HEK293T (cell line): ENCODE results near the gene VCX.

Experiments used
- BHLHE40 ChIP-seq: fragments of 450-650 bp; IDR thresholded peaks from 2 replicates; pipeline ENCODE4 v1.6.1; 2016; ENCODE audit warnings: mild to moderate bottlenecking, moderate library complexity, borderline replicate concordance
- CTBP1 ChIP-seq: fragments of 450-650 bp; IDR thresholded peaks from 2 replicates; pipeline ENCODE4 v1.6.1; 2016; ENCODE audit warnings: borderline replicate concordance
- FOXA1 ChIP-seq: fragments of 450-650 bp; IDR thresholded peaks from 2 replicates; pipeline ENCODE4 v1.6.1; 2016; ENCODE audit warnings: mild to moderate bottlenecking
- FOXM1 ChIP-seq: fragments of 450-650 bp; IDR thresholded peaks from 2 replicates; pipeline ENCODE4 v1.6.1; 2017; ENCODE audit warnings: mild to moderate bottlenecking, borderline replicate concordance
- HDGF ChIP-seq: fragments of 450-650 bp; IDR thresholded peaks from 2 replicates; pipeline ENCODE4 v1.6.1; 2017; ENCODE audit warnings: antibody characterized with exemption, borderline replicate concordance
- LEF1 ChIP-seq: fragments of 450-650 bp; IDR thresholded peaks from 2 replicates; pipeline ENCODE4 v1.6.1; 2017; ENCODE audit warnings: mild to moderate bottlenecking, borderline replicate concordance
- NFRKB ChIP-seq: fragments of 450-650 bp; IDR thresholded peaks from 2 replicates; pipeline ENCODE4 v1.6.1; 2016; ENCODE audit warnings: mild to moderate bottlenecking, moderate library complexity
- SP1 ChIP-seq: fragments of 450-650 bp; IDR thresholded peaks from 2 replicates; pipeline ENCODE4 v1.6.1; 2017
- SUZ12 ChIP-seq: fragments of 450-650 bp; IDR thresholded peaks from 2 replicates; pipeline ENCODE4 v1.6.1; 2016; ENCODE audit warnings: mild to moderate bottlenecking

- no peak for TF ChIP-seq FOXM1
- no peak for TF ChIP-seq SP1
- TF ChIP-seq SUZ12, result no peak
- no peak for TF ChIP-seq NFRKB
- TF ChIP-seq BHLHE40, result no peak
- TF ChIP-seq HDGF, result no peak
- TF ChIP-seq CTBP1, result no peak
- TF ChIP-seq LEF1, result no peak
- TF ChIP-seq FOXA1, result no peak
These were observed 44.6 kb upstream of the VCX start for GRCh38 chrX:7798327-7798726.
